ENCODE data around the gene SDR42E2.
"Not testable (repeated sequence)": the region's sequence is repeated elsewhere in the genome, so short reads cannot be mapped to it uniquely, and the experiment has no call there.

Gene SDR42E2

DNA sequence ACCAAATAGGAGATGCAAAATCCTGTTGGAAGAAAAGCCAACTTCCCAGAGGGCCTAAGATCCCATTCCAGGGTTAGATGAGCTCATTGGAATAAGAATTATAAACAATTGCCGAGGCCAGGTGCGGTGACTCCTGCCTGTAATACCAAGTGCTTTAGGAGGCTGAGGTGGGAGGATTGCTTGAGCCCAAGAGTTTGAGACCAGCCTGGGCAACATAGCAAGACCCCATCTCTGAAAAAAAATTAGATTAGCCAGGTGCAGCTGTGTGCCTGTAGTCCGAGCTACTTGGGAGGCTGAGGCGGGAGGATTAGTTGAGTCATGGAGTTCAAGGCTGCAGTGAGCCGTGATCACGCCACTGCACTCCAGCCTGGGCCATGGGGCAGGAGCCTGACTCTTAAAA lies 17.8 kb upstream of the SDR42E2 start:
- no peaks in the 10 kb centered on the region for H3K36me3 ChIP-seq (replicated peaks; ENCODE audit: low read depth, low read length)
- no peaks in the 10 kb centered on the region for H3K79me2 ChIP-seq (ENCODE audit: low read length)
- no peak overlapping the region for H3K27ac ChIP-seq (ENCODE audit: low read length)
- no peaks in the 10 kb centered on the region for H4K20me1 ChIP-seq (ENCODE audit: insufficient read depth, low read length)
- H3K9ac ChIP-seq (ENCODE audit: low read length) = no peak overlapping the region
- H3K4me2 ChIP-seq (ENCODE audit: low read length) = no peak overlapping the region
- TF ChIP-seq, protein P1, sequence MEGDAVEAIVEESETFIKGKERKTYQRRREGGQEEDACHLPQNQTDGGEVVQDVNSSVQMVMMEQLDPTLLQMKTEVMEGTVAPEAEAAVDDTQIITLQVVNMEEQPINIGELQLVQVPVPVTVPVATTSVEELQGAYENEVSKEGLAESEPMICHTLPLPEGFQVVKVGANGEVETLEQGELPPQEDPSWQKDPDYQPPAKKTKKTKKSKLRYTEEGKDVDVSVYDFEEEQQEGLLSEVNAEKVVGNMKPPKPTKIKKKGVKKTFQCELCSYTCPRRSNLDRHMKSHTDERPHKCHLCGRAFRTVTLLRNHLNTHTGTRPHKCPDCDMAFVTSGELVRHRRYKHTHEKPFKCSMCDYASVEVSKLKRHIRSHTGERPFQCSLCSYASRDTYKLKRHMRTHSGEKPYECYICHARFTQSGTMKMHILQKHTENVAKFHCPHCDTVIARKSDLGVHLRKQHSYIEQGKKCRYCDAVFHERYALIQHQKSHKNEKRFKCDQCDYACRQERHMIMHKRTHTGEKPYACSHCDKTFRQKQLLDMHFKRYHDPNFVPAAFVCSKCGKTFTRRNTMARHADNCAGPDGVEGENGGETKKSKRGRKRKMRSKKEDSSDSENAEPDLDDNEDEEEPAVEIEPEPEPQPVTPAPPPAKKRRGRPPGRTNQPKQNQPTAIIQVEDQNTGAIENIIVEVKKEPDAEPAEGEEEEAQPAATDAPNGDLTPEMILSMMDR (IDR thresholded peaks at IDR 0.05; ENCODE audit: low read depth, low read length) = no peak
- TF ChIP-seq EZH2phosphoT487 (IDR thresholded peaks at IDR 0.05; ENCODE audit: low read depth) = no peak
- no peaks in the 10 kb centered on the region for H3K9me3 ChIP-seq (ENCODE audit: insufficient read depth, low read length)
- H2AFZ ChIP-seq (ENCODE audit: low read depth, low read length) = no peak overlapping the region
- peaks cover 15% of the 10 kb centered on the region; the same call in 1 of the 2 replicates for H3K27me3 ChIP-seq (ENCODE audit: low read depth, low read length)
- H3K4me3 ChIP-seq (ENCODE audit: low read length) = no peak overlapping the region
- H3K4me1 ChIP-seq (ENCODE audit: low read length) = no peaks in the 10 kb centered on the region

DNA sequence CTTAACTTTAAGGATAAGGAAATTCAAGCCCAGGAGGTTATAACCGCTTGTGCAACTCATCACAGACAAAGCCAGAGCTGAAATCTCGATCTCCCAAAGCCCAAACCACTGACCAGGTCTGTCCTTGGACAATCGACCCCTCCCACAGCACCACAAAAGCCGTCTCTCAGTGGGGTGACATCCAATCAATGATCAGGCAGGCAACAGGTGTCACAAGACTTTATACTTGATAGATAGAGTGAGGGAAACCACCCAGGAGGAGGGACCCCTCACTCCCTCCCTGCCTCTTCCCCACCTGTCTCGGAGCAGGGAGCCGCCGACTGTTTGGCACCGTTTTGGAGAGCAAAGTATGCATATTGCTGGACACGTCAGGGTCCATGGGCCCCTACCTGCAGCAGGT lies 14.5 kb upstream of the SDR42E2 start:
- H3K9me3 ChIP-seq (ENCODE audit: insufficient read depth, low read length) = no peaks in the 10 kb centered on the region
- no peaks in the 10 kb centered on the region for H3K36me3 ChIP-seq (replicated peaks; ENCODE audit: low read depth, low read length)
- no peak overlapping the region for H3K4me2 ChIP-seq (ENCODE audit: low read length)
- H4K20me1 ChIP-seq (ENCODE audit: insufficient read depth, low read length) = no peaks in the 10 kb centered on the region
- no peak overlapping the region for H3K9ac ChIP-seq (ENCODE audit: low read length)
- H3K27ac ChIP-seq (ENCODE audit: low read length) = no peak overlapping the region
- no peaks in the 10 kb centered on the region for H3K79me2 ChIP-seq (ENCODE audit: low read length)
- TF ChIP-seq EZH2phosphoT487 (IDR thresholded peaks at IDR 0.05; ENCODE audit: low read depth) = no peak
- TF ChIP-seq, protein P1 (IDR thresholded peaks at IDR 0.05; ENCODE audit: low read depth, low read length) = no peak
- H3K4me1 ChIP-seq (ENCODE audit: low read length) = peaks cover 4% of the 10 kb centered on the region; the same call in 1 of the 2 replicates
- H3K27me3 ChIP-seq (ENCODE audit: low read depth, low read length) = 0 out of 2 replicates have a peak, but pooled peaks cover 8% of the 10 kb centered on the region
- H3K4me3 ChIP-seq (ENCODE audit: low read length) = no peak overlapping the region
- no peak overlapping the region for H2AFZ ChIP-seq (ENCODE audit: low read depth, low read length)

DNA sequence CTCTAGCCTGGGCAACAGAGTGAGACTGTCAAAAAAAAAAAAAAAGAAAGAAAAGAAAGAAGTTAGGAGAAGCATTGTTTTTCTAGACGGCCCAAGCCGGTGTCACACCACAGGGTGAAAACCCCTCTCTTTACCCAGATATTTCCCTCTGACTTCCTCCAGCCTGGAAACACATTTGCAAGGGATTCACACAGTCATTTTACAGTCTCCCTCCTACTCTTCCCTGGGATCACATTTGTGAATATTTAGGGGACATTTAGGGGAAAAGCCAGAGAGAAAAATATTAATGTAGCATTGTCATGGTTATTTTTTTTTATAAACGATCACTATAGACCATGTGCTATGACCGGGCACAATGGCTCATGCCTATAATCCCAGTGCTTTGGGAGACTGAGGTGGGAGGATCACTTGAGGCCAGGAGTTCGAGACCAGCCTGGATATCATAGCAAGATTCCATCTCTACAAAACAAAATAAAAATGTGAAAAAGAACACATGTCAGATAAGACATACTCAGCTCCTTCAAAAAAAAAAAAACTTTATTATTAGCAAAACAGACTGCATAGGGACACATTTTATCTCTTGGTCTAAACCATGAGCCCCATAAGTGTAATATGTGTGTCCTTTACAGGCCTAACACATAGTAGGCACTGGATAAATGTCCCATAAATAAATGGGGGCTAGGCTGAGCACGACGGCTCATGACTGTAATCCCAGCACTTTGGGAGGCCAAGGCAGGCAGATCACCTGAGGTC lies 10.9 kb upstream of the SDR42E2 start:
- Histone ChIP-seq H3K79me2 (ENCODE audit: low read length) (no peaks in the 10 kb centered on the region), H2AFZ (ENCODE audit: low read depth, low read length) (no peak overlapping the region), H3K9ac (ENCODE audit: low read length) (no peak overlapping the region), H3K9me3 (ENCODE audit: insufficient read depth, low read length) (no peaks in the 10 kb centered on the region), H3K27ac (ENCODE audit: low read length) (no peak overlapping the region), H3K4me3 (ENCODE audit: low read length) (no peak overlapping the region), H3K4me2 (ENCODE audit: low read length) (no peak overlapping the region), H4K20me1 (ENCODE audit: insufficient read depth, low read length) (no peaks in the 10 kb centered on the region), H3K36me3 (replicated peaks; ENCODE audit: low read depth, low read length) (no peaks in the 10 kb centered on the region), H3K4me1 (ENCODE audit: low read length) (peaks cover 4% of the 10 kb centered on the region; the same call in 1 of the 2 replicates), H3K27me3 (ENCODE audit: low read depth, low read length) (no peaks in the 10 kb centered on the region)
- TF ChIP-seq EZH2phosphoT487 (IDR thresholded peaks at IDR 0.05; ENCODE audit: low read depth) = no peak
- TF ChIP-seq, protein P1 (IDR thresholded peaks at IDR 0.05; ENCODE audit: low read depth, low read length) = no peak

DNA sequence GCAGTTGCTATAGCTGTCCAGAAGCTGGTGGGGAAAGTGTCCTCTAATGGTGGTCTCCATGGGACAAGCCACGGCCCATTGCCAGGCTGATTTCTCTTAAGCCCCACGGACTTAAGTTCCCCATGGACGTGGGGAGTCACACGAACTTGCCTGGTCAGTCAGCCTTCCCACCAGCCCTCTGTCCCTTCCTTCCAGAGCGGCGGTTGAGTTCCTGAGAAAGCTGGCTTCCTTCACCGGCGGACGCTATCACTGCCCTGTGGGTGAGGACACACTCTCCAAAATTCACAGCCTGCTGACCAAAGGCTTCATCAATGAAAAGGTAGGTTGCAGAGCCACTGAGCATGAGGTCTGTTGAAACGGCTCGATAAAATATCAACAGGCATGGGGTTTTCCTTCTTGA lies 10.0 kb upstream of the SDR42E2 start:
- H3K9ac ChIP-seq (ENCODE audit: low read length) = no peak overlapping the region
- no peak overlapping the region for H3K4me3 ChIP-seq (ENCODE audit: low read length)
- H3K4me2 ChIP-seq (ENCODE audit: low read length) = no peak overlapping the region
- H3K36me3 ChIP-seq (replicated peaks; ENCODE audit: low read depth, low read length) = no peaks in the 10 kb centered on the region
- no peak overlapping the region for H2AFZ ChIP-seq (ENCODE audit: low read depth, low read length)
- H3K4me1 ChIP-seq (ENCODE audit: low read length) = peaks cover 4% of the 10 kb centered on the region; the same call in 1 of the 2 replicates
- no peak overlapping the region for H3K27ac ChIP-seq (ENCODE audit: low read length)
- TF ChIP-seq, protein P1 (IDR thresholded peaks at IDR 0.05; ENCODE audit: low read depth, low read length) = no peak
- no peak for TF ChIP-seq EZH2phosphoT487 (IDR thresholded peaks at IDR 0.05; ENCODE audit: low read depth)
- H3K9me3 ChIP-seq (ENCODE audit: insufficient read depth, low read length) = no peaks in the 10 kb centered on the region
- no peaks in the 10 kb centered on the region for H3K79me2 ChIP-seq (ENCODE audit: low read length)
- H3K27me3 ChIP-seq (ENCODE audit: low read depth, low read length) = no peaks in the 10 kb centered on the region
- no peaks in the 10 kb centered on the region for H4K20me1 ChIP-seq (ENCODE audit: insufficient read depth, low read length)

DNA sequence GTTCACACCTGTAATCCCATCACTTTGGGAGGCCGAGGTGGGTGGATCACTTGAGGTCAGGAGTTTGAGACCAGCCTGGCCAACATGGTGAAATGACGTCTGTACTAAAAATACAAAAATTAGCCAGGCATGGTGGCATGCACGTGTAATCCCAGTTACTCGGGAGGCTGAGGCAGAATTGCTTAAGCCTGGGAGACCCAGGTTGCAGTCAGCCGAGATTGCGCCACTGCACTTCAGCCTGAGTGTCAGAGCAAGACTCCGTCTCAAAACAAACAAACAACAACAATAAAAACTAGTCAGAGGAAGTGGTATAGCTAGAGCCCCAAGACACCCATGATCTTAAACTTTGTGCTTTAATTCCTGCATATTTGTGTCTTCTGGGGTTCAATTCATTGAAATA lies 9.2 kb upstream of the SDR42E2 start:
- not testable (repeated sequence) for H3K27me3 ChIP-seq (ENCODE audit: low read depth, low read length); H2AFZ ChIP-seq (ENCODE audit: low read depth, low read length); H3K9me3 ChIP-seq (ENCODE audit: insufficient read depth, low read length); H3K4me3 ChIP-seq (ENCODE audit: low read length); H3K4me2 ChIP-seq (ENCODE audit: low read length); H3K9ac ChIP-seq (ENCODE audit: low read length); H3K79me2 ChIP-seq (ENCODE audit: low read length); H3K27ac ChIP-seq (ENCODE audit: low read length); H3K36me3 ChIP-seq (replicated peaks; ENCODE audit: low read depth, low read length); H4K20me1 ChIP-seq (ENCODE audit: insufficient read depth, low read length); H3K4me1 ChIP-seq (ENCODE audit: low read length)
